Stimulated activated CD8-positive, alpha-beta memory T cell treated with anti-CD3 and anti-CD28 coated beads, Interleukin-4, amount 100 ng/mL, for 48 hours (primary cell): ENCODE measurements around the gene AARSD1.
"Not testable (repeated sequence)": the region's sequence is repeated elsewhere in the genome, so short reads cannot be mapped to it uniquely, and the experiment has no call there.

ENCODE experiments used
- DNase-seq: peaks from one replicate; pipeline ENCODE4 v3.0.0-alpha.2; 2020

Gene AARSD1

GRCh38 chr17:42980274-42980765, 16.1 kb upstream of the AARSD1 start, which contains the start of gene RUNDC1:
TSS of gene RUNDC1 (plus strand) at chr17:42980565. CDS start at chr17:42980577, 12 bp downstream.
- DNase-seq = peak; percentile 96

DNA sequence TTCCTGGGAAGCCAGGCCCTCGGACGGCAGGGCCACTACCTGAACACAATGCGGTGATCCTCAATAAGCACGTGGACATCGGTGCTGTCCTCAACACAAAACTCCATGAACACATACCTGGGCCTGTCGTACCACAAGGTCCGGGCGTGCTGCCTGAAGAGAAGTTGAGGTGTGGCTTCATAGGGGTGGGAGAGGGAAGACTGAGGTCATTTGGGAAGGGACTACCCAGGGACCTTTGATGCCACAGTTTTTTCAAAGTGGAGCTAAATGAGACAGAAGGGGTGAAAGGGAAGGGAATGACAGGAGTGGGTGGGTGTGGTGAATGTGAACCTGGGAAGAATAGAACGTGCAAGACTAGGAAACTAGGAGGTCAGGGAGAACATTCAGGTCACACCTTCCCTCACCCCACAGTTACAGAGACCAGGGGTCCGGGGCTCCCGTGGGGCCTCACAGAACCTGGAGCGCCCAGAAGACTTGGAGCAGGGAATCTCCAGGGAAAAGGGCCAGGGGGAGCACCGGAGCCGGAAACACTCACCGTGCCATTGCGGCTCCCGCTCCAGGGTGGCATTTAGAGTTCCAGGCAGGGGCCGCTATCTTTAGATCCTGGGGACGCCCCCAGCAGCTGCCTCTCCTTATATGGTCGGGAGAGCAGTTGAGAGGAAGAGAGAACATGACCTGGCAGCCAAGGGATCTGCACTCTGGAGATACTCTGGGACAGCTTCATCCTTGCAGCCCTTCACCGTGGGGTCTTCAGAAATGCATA, 15.4 kb upstream of the AARSD1 start, which contains the start of gene PTGES3L:
Gene PTGES3L, minus strand, starts transcription at position 570 of the 763 bp plus-strand sequence. Its CDS starts 27 bp downstream, at position 543.
- DNase-seq = peak; percentile 50

DNA sequence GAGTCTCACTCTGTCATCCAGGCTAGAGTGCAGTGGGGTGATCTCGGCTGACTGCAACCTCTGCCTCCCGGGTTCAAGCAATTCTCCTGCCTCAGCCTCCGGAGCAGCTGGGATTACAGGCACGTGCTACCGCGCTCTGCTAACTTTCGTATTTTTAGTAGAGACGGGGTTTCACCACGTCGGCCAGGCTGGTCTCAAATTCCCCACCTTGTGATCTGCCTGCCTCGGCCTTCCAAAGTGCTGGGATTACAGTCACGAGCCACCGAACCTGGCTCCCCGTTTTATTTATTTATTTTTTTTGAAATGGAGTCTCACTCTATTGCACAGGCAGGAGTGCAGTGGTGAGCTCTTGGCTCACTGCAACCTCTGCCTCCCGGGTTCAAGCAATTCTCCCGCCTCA, 11.4 kb upstream of the AARSD1 start:
- DNase-seq = not testable (repeated sequence)

DNA sequence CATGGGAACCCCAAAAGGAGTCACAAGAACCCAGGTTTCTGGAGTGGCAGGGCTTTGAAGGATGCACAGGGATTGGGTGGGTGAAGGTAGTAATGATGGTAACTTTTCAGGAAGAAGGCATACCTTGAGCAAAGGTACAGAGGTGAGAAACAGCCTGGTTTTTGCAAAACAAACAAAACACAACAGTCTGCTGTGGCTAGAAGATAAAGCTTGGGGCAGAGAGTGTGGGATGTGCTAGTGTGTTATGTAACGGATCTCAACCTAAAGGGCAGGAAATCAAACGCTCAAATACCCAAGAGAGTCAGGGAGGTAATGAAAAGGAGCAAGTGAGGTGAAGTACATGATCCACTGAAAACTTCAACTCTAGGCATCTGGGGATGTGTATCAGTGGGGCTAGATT, 11.0 kb upstream of the AARSD1 start:
- no peak for DNase-seq

DNA sequence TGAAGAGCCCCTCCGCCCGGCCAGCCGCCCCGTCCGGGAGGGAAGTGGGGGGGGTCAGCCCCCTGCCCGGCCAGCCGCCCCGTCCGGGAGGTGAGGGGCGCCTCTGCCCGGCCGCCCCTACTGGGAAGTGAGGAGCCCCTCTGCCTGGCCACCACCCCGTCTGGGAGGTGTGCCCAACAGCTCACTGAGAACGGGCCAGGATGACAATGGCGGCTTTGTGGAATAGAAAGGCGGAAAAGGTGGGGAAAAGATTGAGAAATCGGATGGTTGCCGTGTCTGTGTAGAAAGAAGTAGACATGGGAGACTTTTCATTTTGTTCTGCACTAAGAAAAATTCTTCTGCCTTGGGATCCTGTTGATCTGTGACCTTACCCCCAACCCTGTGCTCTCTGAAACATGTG, 9.1 kb upstream of the AARSD1 start:
- not testable (repeated sequence) for DNase-seq

- DNase-seq = no peak
Observed at GRCh38 chr17:42971589-42971988, 7.3 kb upstream of the AARSD1 start.

GRCh38 chr17:42969001-42969581, 4.8 kb upstream of the AARSD1 start:
- DNase-seq = no peak

DNA sequence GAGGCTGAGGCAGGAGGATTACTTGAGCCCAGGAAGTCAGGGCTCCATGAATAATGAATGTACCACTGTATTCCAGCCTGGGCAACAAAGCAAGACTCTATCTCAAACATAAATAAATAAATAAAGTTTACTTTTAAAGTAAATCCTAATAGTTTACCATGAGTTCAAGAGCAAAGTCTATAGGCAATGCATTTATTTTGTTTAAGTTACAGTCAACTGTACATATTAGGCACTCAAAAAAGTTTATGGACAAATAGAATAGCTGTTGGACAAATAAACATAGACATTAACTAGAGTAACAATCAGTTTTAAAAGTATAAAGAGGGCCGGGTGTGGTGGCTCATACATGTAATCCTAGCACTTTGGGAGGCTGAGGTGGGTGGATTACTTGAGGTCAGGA, 3.7 kb upstream of the AARSD1 start:
- no peak for DNase-seq

DNA sequence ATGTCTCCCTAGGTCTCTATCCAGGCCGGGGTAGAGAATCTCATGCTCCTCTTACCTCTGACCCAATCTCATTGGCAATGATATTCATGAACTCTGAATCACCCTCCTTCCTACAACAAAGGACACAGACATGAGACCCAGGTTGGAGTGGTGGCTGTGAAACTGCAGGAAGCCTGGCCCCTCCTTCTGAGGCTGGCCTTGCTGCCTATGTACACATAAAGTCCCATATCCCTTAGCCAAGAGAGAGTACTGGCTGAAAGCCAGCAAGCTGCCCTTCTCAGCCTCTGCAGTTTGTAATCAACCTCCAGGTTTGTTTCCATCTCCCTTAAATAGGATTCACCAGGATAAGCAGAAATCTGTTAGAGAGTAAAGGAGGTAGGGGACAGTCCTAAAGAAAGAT, 10.6 kb downstream of the AARSD1 start:
- no peak for DNase-seq

GRCh38 chr17:42950044-42950783, 14.0 kb downstream of the AARSD1 start:
- no peak for DNase-seq

- DNase-seq = no peak
Observed at GRCh38 chr17:42946812-42947211, 17.4 kb downstream of the AARSD1 start.

DNA sequence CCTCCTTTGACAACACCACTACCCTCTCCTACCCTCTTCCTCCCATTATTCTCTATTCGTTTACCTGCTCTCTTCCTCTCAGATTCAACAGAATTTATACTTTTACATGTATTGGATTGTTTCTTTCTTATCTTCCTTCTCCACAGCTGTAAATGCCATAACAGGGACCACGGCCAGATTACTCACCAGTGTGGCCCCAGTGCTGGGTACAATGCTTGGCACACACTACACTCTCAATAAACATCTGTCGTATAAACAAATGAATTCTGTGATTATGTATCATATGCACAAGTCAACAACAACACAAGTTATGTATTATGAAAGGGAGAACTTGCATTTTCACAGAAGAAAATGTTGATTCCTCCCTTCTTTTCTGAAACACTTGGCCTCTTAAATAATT, 20.0 kb downstream of the AARSD1 start:
- no peak for DNase-seq

DNA sequence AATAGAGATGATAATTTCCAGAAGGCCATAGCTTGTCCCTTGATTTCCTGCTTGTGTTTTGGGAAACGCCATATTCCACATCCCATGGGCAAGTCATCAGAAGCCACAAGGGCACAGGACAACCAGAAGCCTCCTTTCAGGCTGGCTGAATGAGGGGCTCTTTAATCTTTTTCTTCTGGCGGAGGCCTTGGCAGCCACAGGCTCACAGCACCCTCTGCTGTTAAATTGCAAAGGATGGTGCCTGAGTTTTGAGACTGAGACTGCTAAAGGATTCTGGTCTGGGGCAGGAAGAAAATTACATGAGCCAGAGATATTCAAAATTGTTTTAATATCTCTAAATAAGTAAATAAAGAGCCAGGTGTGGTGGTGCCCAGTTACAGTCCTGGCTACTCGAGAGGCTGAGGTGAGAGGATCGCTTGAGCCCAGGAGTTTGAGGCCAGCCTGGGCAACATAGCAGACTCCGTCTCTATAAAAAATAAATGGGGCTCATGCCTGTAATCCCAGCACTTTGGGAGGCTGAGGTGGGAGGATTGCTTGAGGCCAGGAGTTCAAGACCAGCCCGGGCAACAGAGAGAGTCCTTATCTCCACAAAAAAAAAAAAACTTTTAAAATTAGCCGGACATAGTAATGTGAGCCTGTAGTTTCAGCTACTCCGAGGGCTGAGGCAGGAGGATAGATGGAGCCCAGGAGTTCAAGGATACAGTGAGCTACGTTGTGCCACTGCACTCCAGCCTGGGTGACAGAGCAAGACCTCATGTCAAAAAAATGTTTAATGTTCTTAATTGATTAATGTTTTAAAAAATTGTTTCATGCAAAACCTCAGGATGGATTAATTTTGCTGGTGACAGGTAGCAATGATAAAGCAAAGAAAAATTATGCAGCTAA, 26.3 kb downstream of the AARSD1 start:
- DNase-seq = peak; percentile 30

DNA sequence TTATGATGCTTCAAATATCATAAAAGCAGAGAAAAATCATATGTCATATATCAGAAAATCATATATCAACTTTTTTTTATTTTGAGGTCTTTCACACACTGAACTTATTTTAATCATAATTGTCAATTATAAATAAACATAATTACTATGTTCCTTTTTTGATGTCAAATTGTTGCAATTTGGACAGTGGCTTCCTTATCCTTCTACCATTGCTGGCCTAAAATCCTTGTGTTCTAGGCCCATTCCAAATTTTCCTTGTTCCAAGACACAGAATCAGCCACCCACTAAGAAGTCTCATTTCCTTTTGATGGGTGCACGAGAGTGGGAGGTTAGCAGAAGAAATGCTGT, 34.8 kb downstream of the AARSD1 start:
- DNase-seq = no peak

DNA sequence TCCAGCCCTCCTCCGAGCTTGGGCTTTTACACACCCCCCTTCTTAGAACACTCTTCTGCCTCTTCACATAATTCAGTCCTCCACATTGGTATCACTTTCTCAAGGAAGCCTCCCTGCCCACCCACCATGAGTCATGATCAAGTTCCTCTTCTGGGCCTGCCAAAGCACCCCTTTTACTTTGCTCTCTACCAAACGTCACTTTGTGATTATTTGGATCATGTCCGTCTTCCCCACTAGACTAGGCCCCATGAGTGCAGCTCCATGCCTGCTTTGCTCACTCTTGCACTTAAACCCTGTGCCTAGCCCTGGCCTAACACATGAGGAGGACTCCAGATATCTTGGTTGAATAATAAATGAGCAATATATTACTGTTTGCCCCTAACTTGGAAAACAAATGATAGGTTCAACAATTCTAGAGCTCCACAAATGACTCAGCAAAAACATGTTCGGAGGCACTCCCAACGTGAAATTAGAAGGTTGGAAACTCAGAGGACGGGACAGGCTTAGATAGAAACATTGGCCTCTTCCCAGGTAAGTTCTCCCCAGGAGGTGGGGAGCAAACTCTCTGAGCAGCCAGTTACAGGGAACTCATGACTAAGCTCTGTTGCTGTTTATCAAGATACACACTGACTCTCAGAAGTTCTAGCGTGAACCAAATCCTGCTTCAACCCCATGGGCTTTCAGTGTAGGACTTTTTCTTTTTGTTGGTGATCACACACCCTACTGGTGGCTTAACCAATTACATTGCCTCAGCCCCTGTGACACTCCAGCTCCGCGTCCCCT, 35.3 kb downstream of the AARSD1 start:
- DNase-seq = peak; percentile 60

- DNase-seq = no peak
Observed at GRCh38 chr17:42924891-42925290, 39.4 kb downstream of the AARSD1 start.

DNA sequence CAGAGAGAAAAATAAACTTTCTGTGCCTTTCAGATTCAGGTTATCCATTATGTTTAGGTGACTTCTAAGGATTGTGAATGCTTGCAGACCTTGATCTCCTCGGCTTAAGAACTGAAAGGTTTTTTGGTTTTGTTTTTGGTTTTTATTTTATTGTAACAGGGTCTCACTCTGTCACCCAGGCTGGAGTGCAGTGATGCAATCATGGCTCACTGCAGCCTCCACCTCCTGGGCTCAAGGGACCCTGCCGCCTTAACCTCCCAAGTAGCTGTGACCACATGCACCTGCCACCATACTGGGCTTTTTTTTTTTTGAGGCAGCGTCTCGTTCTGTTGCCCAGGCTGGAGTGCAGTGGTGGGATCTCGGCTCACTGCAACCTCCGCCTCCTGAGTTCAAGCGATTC, 40.8 kb downstream of the AARSD1 start:
- DNase-seq = not testable (repeated sequence)

GRCh38 chr17:42922294-42922693, 42.0 kb downstream of the AARSD1 start:
- DNase-seq = no peak

DNA sequence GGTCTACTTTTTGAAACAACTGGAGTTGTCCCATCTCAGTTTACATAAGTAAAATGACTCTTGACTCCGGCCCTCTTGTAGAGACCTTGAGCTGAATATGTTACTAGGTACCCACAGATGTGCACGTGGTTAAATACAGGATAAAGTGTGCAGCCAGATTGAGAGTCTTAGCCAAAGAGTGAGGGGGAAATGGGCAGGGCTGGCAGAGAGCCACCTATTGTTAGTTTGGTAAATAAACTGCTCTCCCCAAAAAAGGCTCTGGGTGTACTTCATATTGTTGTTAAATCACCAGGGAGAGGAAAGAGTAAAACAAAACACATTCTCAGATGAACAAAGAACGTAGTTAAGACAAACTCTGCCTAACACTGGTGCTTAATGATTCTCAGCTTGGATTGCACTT, 43.3 kb downstream of the AARSD1 start:
- no peak for DNase-seq

DNA sequence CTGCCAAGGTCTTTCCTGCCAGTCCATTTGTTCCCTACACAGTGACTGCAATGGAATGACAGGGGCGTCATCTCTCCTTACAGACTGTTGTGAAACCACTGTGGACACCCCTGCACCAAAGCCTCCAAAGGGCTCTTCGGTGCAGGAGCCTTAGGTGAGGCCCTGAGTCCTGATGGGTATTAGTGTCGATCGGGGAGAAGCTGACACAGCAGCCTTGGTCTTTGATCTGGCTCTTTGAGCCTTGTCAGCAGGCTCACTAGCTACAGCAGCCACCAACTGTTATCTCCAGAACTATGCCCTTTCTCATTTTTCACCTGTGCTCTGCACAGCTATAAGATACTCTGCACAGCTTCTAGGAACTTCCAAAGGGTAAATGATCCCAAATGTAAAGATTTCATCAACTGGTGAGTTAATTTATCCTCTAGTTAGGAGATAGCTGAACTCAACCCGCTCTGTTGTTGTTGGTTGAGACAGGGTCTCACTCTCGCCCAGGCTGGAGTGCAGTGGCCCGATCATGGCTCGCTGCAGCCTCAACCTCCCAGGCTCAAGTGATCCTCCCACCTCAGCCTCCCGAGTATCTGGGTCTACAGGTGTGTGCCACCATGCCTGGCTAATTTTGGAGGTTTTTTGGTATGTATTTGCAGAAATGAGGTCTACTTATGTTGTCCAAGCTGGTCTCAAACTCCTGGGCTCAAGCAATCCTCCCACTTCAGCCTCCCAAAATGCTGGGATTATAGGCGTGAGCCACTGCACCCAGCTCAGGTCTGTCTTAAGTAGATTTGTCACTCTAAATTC, 44.0 kb downstream of the AARSD1 start:
- DNase-seq = no peak

DNA sequence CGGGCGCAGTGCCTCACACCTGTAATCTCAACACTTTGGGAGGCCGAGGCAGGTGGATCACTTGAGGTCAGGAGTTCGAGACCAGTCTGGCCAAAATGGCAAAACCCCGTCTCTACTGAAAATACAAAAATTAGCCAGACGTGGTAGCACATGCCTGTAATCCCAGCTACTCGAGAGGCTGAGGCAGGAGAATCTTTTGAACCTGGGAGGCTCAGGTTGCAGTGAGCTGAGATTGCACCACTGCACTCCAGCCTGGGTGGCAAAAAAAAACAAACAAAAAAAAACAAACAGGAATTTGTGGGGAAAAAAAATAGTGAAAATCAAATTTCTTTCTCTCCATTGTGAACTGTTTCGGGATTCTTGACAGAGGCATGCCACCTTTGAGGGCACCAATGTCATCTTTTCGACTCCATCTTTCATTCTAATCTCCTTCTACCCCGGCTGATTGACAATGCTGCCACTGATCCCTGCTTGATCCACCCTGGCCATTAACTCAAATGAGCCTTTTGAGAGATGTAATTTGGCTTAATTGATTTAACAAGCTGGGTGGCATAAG, 44.7 kb downstream of the AARSD1 start:
- not testable (repeated sequence) for DNase-seq
